NCI-H1436 treated with DMSO at 0.1 percent for 48 hours (cell line): Measurements from ENCODE around the gene GPN1.
"Not testable (repeated sequence)": the region's sequence is repeated elsewhere in the genome, so short reads cannot be mapped to it uniquely, and the experiment has no call there.

Experiments used
- DNase-seq: peaks from one replicate; lab custom pipeline; 2025; lab: John Stamatoyannopoulos, UW

GPN1 gene

GRCh38 chr2:27628767-27629709, at the start of gene GPN1, which contains the start of gene CCDC121:
Gene GPN1 (plus strand): TSS chr2:27629050. CDS start chr2:27629059, 9 bp downstream.
Gene CCDC121 (minus strand): TSS chr2:27629012. CDS start chr2:27627799, 1,213 bp downstream.
- DNase-seq = peak; percentile 37

- DNase-seq = no peak
Observed at GRCh38 chr2:27581417-27582128, 47.3 kb upstream of the GPN1 start.

GRCh38 chr2:27582129-27582694, 46.6 kb upstream of the GPN1 start:
- DNase-seq = no peak

GRCh38 chr2:27582695-27583389, 46.0 kb upstream of the GPN1 start, which contains the start of gene ZNF512:
Gene ZNF512 (plus strand): TSS chr2:27583042. CDS start chr2:27583113, 71 bp downstream.
- peak; percentile 65 for DNase-seq

GRCh38 chr2:27583390-27583915, 45.4 kb upstream of the GPN1 start:
- no peak for DNase-seq

GRCh38 chr2:27584597-27584996, 44.3 kb upstream of the GPN1 start:
- DNase-seq = no peak

- DNase-seq = no peak
Observed at GRCh38 chr2:27587025-27587424, 41.8 kb upstream of the GPN1 start.

- DNase-seq = no peak
Observed at GRCh38 chr2:27588308-27588707, 40.5 kb upstream of the GPN1 start.

GRCh38 chr2:27591745-27592144, 37.1 kb upstream of the GPN1 start:
- DNase-seq = no peak

GRCh38 chr2:27593240-27593639, 35.6 kb upstream of the GPN1 start:
- no peak for DNase-seq

- DNase-seq = not testable (repeated sequence)
Observed at GRCh38 chr2:27594020-27594703, 34.7 kb upstream of the GPN1 start.

- not testable (repeated sequence) for DNase-seq
Observed at GRCh38 chr2:27595412-27595811, 33.4 kb upstream of the GPN1 start.

- DNase-seq = no peak
Observed at GRCh38 chr2:27596627-27597026, 32.2 kb upstream of the GPN1 start.

GRCh38 chr2:27606611-27607010, 22.2 kb upstream of the GPN1 start:
- no peak for DNase-seq

- DNase-seq = no peak
Observed at GRCh38 chr2:27613985-27614384, 14.9 kb upstream of the GPN1 start.

- no peak for DNase-seq
Observed at GRCh38 chr2:27615316-27615715, 13.5 kb upstream of the GPN1 start.

GRCh38 chr2:27621524-27621923, 7.3 kb upstream of the GPN1 start:
- no peak for DNase-seq

- no peak for DNase-seq
Observed at GRCh38 chr2:27622921-27623384, 5.9 kb upstream of the GPN1 start.

- no peak for DNase-seq
Observed at GRCh38 chr2:27624943-27625342, 3.9 kb upstream of the GPN1 start.

- not testable (repeated sequence) for DNase-seq
Observed at GRCh38 chr2:27626323-27626722, 2.5 kb upstream of the GPN1 start.

GRCh38 chr2:27626921-27627320, 1.9 kb upstream of the GPN1 start:
- not testable (repeated sequence) for DNase-seq
